ENCODE data around the gene TMEM252.

GRCh38 chr9:68577774-68578591 is 37.3 kb upstream of the TMEM252 start:
- TF ChIP-seq, protein P1, sequence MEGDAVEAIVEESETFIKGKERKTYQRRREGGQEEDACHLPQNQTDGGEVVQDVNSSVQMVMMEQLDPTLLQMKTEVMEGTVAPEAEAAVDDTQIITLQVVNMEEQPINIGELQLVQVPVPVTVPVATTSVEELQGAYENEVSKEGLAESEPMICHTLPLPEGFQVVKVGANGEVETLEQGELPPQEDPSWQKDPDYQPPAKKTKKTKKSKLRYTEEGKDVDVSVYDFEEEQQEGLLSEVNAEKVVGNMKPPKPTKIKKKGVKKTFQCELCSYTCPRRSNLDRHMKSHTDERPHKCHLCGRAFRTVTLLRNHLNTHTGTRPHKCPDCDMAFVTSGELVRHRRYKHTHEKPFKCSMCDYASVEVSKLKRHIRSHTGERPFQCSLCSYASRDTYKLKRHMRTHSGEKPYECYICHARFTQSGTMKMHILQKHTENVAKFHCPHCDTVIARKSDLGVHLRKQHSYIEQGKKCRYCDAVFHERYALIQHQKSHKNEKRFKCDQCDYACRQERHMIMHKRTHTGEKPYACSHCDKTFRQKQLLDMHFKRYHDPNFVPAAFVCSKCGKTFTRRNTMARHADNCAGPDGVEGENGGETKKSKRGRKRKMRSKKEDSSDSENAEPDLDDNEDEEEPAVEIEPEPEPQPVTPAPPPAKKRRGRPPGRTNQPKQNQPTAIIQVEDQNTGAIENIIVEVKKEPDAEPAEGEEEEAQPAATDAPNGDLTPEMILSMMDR (IDR thresholded peaks at IDR 0.05): no peak
- no peak for TF ChIP-seq TEAD4 (IDR thresholded peaks at IDR 0.05; ENCODE audit: borderline replicate concordance, insufficient read depth)
- no peak for TF ChIP-seq POLR2AphosphoS5 (IDR thresholded peaks at IDR 0.05; ENCODE audit: low read depth, low read length)
- no peak for TF ChIP-seq USF1 (IDR thresholded peaks at IDR 0.05; ENCODE audit: borderline replicate concordance, low read depth)
- TF ChIP-seq USF2 (IDR thresholded peaks at IDR 0.05; ENCODE audit: borderline replicate concordance, low read depth, low read length): no peak
- TF ChIP-seq RAD21 (IDR thresholded peaks at IDR 0.05; ENCODE audit: low read length): no peak
- no peak for TF ChIP-seq RXRA (IDR thresholded peaks at IDR 0.05; ENCODE audit: borderline replicate concordance, low read depth)

All from SK-N-SH (cell line).